Panc1 (cell line): ENCODE data around the gene GEMIN4.

Source experiments
- POLR2AphosphoS5 ChIP-seq: IDR thresholded peaks from 2 replicates; pipeline ENCODE4 v1.6.1; 2012; ENCODE audit warnings: mild to moderate bottlenecking, low read depth, low read length, moderate library complexity
- SIN3A ChIP-seq: IDR thresholded peaks from 2 replicates; pipeline ENCODE4 v1.6.1; 2012; ENCODE audit warnings: low read depth, mild to moderate bottlenecking, low read length, moderate library complexity, borderline replicate concordance; ENCODE audit not compliant: insufficient read depth
- TCF7L2 ChIP-seq: IDR thresholded peaks from 2 replicates; pipeline ENCODE4 v1.6.1; 2011; ENCODE audit warnings: mild to moderate bottlenecking, low read depth, low read length, inconsistent platforms
- TF ChIP-seq, protein P1 (sequence below): fragments of 450-650 bp; IDR thresholded peaks from 2 replicates; pipeline ENCODE4 v1.5.1; 2017; ENCODE audit warnings: mild to moderate bottlenecking
- TF ChIP-seq, protein P2 (sequence below), 2 experiments: IDR thresholded peaks; 2 replicates each; pipeline ENCODE4 v1.6.1; 2011 to 2012; ENCODE audit warnings: low read depth in 2 of 2, control low read depth in 1 of 2, low read length in 1 of 2, mild to moderate bottlenecking in 1 of 2, moderate library complexity in 1 of 2; ENCODE audit not compliant: insufficient read depth in 1 of 2

DNA sequence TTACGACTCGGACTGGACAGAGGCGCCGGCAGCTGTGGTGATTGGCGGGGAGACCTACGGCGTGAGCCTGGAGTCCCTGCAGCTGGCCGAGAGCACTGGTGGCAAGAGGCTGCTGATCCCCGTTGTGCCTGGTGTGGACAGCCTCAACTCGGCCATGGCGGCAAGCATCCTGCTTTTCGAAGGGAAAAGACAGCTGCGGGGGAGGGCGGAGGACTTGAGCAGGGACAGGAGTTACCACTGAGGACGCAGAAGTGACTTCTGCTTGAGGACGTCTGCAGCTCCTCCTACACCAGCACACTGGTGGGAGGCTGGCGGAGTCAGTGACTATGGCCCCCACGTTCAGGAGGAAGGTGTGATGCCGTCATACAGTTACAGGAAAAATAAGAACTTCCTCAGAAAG is 39.8 kb upstream of the GEMIN4 start:
- TF ChIP-seq SIN3A (no peak), TCF7L2 (no peak), POLR2AphosphoS5 (no peak)
- TF ChIP-seq, protein P1, sequence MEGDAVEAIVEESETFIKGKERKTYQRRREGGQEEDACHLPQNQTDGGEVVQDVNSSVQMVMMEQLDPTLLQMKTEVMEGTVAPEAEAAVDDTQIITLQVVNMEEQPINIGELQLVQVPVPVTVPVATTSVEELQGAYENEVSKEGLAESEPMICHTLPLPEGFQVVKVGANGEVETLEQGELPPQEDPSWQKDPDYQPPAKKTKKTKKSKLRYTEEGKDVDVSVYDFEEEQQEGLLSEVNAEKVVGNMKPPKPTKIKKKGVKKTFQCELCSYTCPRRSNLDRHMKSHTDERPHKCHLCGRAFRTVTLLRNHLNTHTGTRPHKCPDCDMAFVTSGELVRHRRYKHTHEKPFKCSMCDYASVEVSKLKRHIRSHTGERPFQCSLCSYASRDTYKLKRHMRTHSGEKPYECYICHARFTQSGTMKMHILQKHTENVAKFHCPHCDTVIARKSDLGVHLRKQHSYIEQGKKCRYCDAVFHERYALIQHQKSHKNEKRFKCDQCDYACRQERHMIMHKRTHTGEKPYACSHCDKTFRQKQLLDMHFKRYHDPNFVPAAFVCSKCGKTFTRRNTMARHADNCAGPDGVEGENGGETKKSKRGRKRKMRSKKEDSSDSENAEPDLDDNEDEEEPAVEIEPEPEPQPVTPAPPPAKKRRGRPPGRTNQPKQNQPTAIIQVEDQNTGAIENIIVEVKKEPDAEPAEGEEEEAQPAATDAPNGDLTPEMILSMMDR, result no peak
- TF ChIP-seq, protein P2, sequence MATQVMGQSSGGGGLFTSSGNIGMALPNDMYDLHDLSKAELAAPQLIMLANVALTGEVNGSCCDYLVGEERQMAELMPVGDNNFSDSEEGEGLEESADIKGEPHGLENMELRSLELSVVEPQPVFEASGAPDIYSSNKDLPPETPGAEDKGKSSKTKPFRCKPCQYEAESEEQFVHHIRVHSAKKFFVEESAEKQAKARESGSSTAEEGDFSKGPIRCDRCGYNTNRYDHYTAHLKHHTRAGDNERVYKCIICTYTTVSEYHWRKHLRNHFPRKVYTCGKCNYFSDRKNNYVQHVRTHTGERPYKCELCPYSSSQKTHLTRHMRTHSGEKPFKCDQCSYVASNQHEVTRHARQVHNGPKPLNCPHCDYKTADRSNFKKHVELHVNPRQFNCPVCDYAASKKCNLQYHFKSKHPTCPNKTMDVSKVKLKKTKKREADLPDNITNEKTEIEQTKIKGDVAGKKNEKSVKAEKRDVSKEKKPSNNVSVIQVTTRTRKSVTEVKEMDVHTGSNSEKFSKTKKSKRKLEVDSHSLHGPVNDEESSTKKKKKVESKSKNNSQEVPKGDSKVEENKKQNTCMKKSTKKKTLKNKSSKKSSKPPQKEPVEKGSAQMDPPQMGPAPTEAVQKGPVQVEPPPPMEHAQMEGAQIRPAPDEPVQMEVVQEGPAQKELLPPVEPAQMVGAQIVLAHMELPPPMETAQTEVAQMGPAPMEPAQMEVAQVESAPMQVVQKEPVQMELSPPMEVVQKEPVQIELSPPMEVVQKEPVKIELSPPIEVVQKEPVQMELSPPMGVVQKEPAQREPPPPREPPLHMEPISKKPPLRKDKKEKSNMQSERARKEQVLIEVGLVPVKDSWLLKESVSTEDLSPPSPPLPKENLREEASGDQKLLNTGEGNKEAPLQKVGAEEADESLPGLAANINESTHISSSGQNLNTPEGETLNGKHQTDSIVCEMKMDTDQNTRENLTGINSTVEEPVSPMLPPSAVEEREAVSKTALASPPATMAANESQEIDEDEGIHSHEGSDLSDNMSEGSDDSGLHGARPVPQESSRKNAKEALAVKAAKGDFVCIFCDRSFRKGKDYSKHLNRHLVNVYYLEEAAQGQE (IDR thresholded peaks at IDR 0.05; ENCODE audit: insufficient read depth in 1 of 2, low read depth in 2 of 2, low read length in 1 of 2), result no peak
